Endothelial cell of umbilical vein (primary cell): Measurements from ENCODE around the gene SH3BP1. TPM values are rescaled to one million over a fixed set of nuclear protein-coding genes. Genes with fewer than 3 reads are reported as not detected.

Experiments used
- BruUV-seq: library from RNA; stranded (reverse); fragments of 400-500 nt; replicated peaks from 2 replicates; lab custom pipeline; 2021; lab: Mats Ljungman, UMichigan
- CTCF ChIA-PET: fragments of 300-600, 350-600 bp; sonication (Branson Sonifier 250); formaldehyde crosslinking; loops from one replicate; lab custom pipeline; 2021; ENCODE audit warnings: antibody characterized with exemption, inconsistent platforms; lab: Charles Lee
- POLR2A ChIA-PET: fragments of 300-600, 350-600 bp; sonication (Branson Sonifier 250); formaldehyde crosslinking; loops from one replicate; lab custom pipeline; 2021; ENCODE audit warnings: antibody characterized with exemption, inconsistent platforms; lab: Charles Lee
- DNase-seq: peaks from one replicate; pipeline ENCODE4 v3.0.0-alpha.2; 2011; ENCODE audit warnings: low read depth, low spot score
- FAIRE-seq: peaks from 2 replicates; lab custom pipeline; 2011; peaks lifted over from hg19 to GRCh38; lab: Jason Lieb, UNC
- H2AFZ ChIP-seq: 2 replicates; pipeline ENCODE4 v1.6.0; 2012; ENCODE audit warnings: low read depth, low read length, control low read depth, inconsistent platforms
- H3K27ac ChIP-seq: 2 replicates; pipeline ENCODE4 v1.5.1; 2011; ENCODE audit warnings: low read depth, mild to moderate bottlenecking, control low read depth, low read length, moderate library complexity; ENCODE audit not compliant: insufficient read depth
- H3K27me3 ChIP-seq, 2 experiments: 2 replicates each; pipeline versions ENCODE4 v1.6.0 to v1.6.1; 2011; ENCODE audit warnings: low read length in 2 of 2, mixed read lengths in 1 of 2; ENCODE audit not compliant: control insufficient read depth in 2 of 2, insufficient read depth in 2 of 2
- H3K36me3 ChIP-seq, 2 experiments: 2 replicates in 1 of 2; 3 replicates in 1 of 2; pipeline ENCODE4 v1.5.1; 2011; ENCODE audit warnings: low read length in 2 of 2, mild to moderate bottlenecking in 1 of 2, moderate library complexity in 1 of 2; ENCODE audit not compliant: control insufficient read depth in 2 of 2, insufficient read depth in 2 of 2; ENCODE audit errors: extremely low read depth in 1 of 2
- H3K4me1 ChIP-seq: 3 replicates; pipeline ENCODE4 v1.5.1; 2011; ENCODE audit warnings: mild to moderate bottlenecking, low read length; ENCODE audit not compliant: control insufficient read depth, insufficient read depth; ENCODE audit errors: extremely low read depth
- H3K4me2 ChIP-seq: 2 replicates; pipeline ENCODE4 v1.6.1; 2011; ENCODE audit warnings: low read length, control low read depth, mixed read lengths; ENCODE audit not compliant: insufficient read depth
- H3K4me3 ChIP-seq, 3 experiments: fragments of 200-600 bp in 1 of 3; sonication (generic), shearing (Covaris generic) in 1 of 3; replicated peaks in 1 of 3; 2 replicates each; pipeline ENCODE4 v1.5.1; 2011 to 2016; ENCODE audit warnings: control low read depth in 3 of 3, low read length in 3 of 3, mild to moderate bottlenecking in 2 of 3, inconsistent platforms in 1 of 3, low read depth in 1 of 3, moderate library complexity in 1 of 3; ENCODE audit not compliant: insufficient read depth in 1 of 3
- H3K79me2 ChIP-seq: 2 replicates; pipeline ENCODE4 v1.6.0; 2012; ENCODE audit warnings: low read length, inconsistent platforms; ENCODE audit not compliant: control insufficient read depth, insufficient read depth
- H3K9ac ChIP-seq: replicated peaks from 2 replicates; pipeline ENCODE3; 2011; ENCODE audit warnings: low read length, control low read depth; ENCODE audit not compliant: insufficient read depth; ENCODE audit errors: extremely low read depth
- H3K9me1 ChIP-seq: replicated peaks from 3 replicates; pipeline ENCODE4 v1.6.0; 2011; ENCODE audit warnings: mild to moderate bottlenecking, low read length; ENCODE audit not compliant: control insufficient read depth, insufficient read depth; ENCODE audit errors: extremely low read depth
- H3K9me3 ChIP-seq: replicated peaks from 2 replicates; pipeline ENCODE4 v1.5.1; 2012; ENCODE audit warnings: low read length, inconsistent platforms; ENCODE audit not compliant: control insufficient read depth, insufficient read depth
- H4K20me1 ChIP-seq: replicated peaks from 2 replicates; pipeline ENCODE3; 2011; ENCODE audit warnings: mild to moderate bottlenecking, low read length; ENCODE audit not compliant: control insufficient read depth, insufficient read depth; ENCODE audit errors: extremely low read depth
- EZH2 ChIP-seq: IDR thresholded peaks from 2 replicates; pipeline ENCODE4 v1.6.1; 2012; ENCODE audit warnings: borderline replicate concordance, low read depth, mild to moderate bottlenecking, moderate library complexity, low read length, inconsistent platforms; ENCODE audit not compliant: severe bottlenecking
- FOS ChIP-seq: IDR thresholded peaks from 2 replicates; pipeline ENCODE4 v1.6.1; 2011; ENCODE audit warnings: mild to moderate bottlenecking, low read length, moderate library complexity, borderline replicate concordance; ENCODE audit not compliant: insufficient read depth
- GATA2 ChIP-seq: IDR thresholded peaks from 2 replicates; pipeline ENCODE4 v1.7.0; 2011; ENCODE audit warnings: low read depth, mild to moderate bottlenecking, moderate library complexity, mixed read lengths, low read length; ENCODE audit not compliant: insufficient read length, insufficient read depth
- JUN ChIP-seq: IDR thresholded peaks from 2 replicates; pipeline ENCODE4 v1.6.1; 2011; ENCODE audit warnings: borderline replicate concordance, low read depth; ENCODE audit not compliant: insufficient read length, insufficient read depth
- MYC ChIP-seq: IDR thresholded peaks from one replicate; pipeline ENCODE4 v1.6.1; 2011; ENCODE audit warnings: mild to moderate bottlenecking, low read depth, low read length
- POLR2A ChIP-seq: IDR thresholded peaks from 2 replicates; pipeline ENCODE4 v1.6.1; 2012; ENCODE audit warnings: low read depth, mild to moderate bottlenecking, control low read depth, low read length
- POLR2AphosphoS5 ChIP-seq: IDR thresholded peaks from 2 replicates; pipeline ENCODE4 v1.6.1; 2012; ENCODE audit warnings: low read depth, mild to moderate bottlenecking, control low read depth, low read length, moderate library complexity; ENCODE audit not compliant: insufficient read depth
- dilution Hi-C: fragments of 300-500 bp; cut with MboI; formaldehyde crosslinking; loops from one replicate; pipeline ENCODE4 v1.15.0; 2019; ENCODE audit warnings: low sequenced_read_pairs; ENCODE audit not compliant: extremely low pct_ligation_motif_present
- intact Hi-C: fragments of 100-400 bp; cut with micrococcal nuclease; formaldehyde crosslinking; loops from one replicate; pipeline ENCODE4 v1.10.0; 2022
- polyA plus RNA-seq, 4 experiments: library from polyadenylated mRNA; depleted of rRNA in 3 of 4; stranded (reverse) in 3 of 4; unstranded in 1 of 4; fragments of >200 nt; gene quantifications; 2 replicates each; pipeline versions ENCODE4 v1.2.1 to v1.2.3, GENCODE V29; 2011 to 2012; ENCODE audit warnings: missing spikeins in 1 of 4
- total RNA-seq: library from RNA; stranded (reverse); gene quantifications from 2 replicates; pipeline ENCODE4 v1.2.3, GENCODE V29; 2021
- TF ChIP-seq, protein P1 (sequence below): IDR thresholded peaks from 2 replicates; pipeline ENCODE4 v1.6.1; 2011; ENCODE audit not compliant: insufficient read depth, insufficient read length
- TF ChIP-seq, protein P2 (sequence below), 2 donors: IDR thresholded peaks; 1 replicate in 1 of 2; 2 replicates in 1 of 2; pipeline ENCODE4 v1.5.1; 2011; ENCODE audit warnings: low read length in 2 of 2, mild to moderate bottlenecking in 2 of 2, moderate library complexity in 2 of 2, control low read depth in 1 of 2, inconsistent platforms in 1 of 2, low read depth in 1 of 2; ENCODE audit not compliant: insufficient read depth in 1 of 2; ENCODE audit errors: extremely low read depth in 1 of 2

Gene SH3BP1
- total and polyA plus RNA-seq, 2 donors (not counting 3 experiments of a cell fraction or from before 2014, with no cell fraction given), result 2.3 to 4.3 TPM

DNA sequence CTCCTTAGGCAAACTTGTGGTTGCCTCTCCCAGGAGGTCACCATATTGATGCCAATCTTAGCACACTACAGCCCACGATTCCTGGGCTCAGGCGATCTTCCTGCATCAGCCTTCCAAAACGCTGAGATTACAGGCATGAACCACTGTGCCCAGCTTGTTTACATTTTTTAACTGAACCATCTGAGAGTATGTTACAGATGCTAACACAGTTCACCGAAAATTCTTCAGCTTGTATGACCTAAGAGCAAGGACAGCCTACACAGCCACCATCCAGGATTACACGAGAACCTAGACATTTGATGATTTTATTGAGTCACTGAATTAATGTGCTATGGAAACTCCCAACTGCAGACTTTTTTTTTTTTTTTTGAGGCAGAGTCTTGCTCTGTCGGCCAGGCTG lies 30.1 kb downstream of the SH3BP1 start:
- intact Hi-C loops (no loop called here), dilution Hi-C loops (no loop called here)
- Histone ChIP-seq H3K27ac (no peak overlapping the region), H3K4me2 (no peak overlapping the region), H3K27me3 (no peaks in the 10 kb centered on the region), H3K36me3 (peaks cover 0 to 10% of the 10 kb centered on the region in 2 experiments), H3K9me1 (no peaks in the 10 kb centered on the region), H3K4me1 (no peaks in the 10 kb centered on the region), H2AFZ (no peak overlapping the region), H3K9ac (no peak overlapping the region), H3K79me2 (no peaks in the 10 kb centered on the region), H3K4me3 (no peak overlapping the region), H4K20me1 (no peaks in the 10 kb centered on the region), H3K9me3 (no peaks in the 10 kb centered on the region)
- no peak for DNase-seq
- BruUV-seq, result no TSS peak
- POLR2A ChIA-PET, result no interaction called here
- no peak for TF ChIP-seq EZH2
- TF ChIP-seq JUN, result no peak
- no peak for TF ChIP-seq POLR2AphosphoS5
- TF ChIP-seq, protein P1, sequence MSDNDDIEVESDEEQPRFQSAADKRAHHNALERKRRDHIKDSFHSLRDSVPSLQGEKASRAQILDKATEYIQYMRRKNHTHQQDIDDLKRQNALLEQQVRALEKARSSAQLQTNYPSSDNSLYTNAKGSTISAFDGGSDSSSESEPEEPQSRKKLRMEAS, result no peak
- TF ChIP-seq, protein P2, sequence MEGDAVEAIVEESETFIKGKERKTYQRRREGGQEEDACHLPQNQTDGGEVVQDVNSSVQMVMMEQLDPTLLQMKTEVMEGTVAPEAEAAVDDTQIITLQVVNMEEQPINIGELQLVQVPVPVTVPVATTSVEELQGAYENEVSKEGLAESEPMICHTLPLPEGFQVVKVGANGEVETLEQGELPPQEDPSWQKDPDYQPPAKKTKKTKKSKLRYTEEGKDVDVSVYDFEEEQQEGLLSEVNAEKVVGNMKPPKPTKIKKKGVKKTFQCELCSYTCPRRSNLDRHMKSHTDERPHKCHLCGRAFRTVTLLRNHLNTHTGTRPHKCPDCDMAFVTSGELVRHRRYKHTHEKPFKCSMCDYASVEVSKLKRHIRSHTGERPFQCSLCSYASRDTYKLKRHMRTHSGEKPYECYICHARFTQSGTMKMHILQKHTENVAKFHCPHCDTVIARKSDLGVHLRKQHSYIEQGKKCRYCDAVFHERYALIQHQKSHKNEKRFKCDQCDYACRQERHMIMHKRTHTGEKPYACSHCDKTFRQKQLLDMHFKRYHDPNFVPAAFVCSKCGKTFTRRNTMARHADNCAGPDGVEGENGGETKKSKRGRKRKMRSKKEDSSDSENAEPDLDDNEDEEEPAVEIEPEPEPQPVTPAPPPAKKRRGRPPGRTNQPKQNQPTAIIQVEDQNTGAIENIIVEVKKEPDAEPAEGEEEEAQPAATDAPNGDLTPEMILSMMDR (IDR thresholded peaks at IDR 0.05; ENCODE audit: extremely low read depth in 1 of 2, insufficient read depth in 1 of 2, low read depth in 1 of 2, low read length in 2 of 2), result no peak
- TF ChIP-seq POLR2A, result no peak
- no peak for TF ChIP-seq GATA2
- TF ChIP-seq MYC, result no peak
- no peak for TF ChIP-seq FOS
- CTCF ChIA-PET, result interaction anchor here (0.9 to 3.7 kb wide), 2 partner anchors 8 to 26 kb away, joined by 4 to 20 read pairs; no protein-coding TSS in a partner anchor
- no peak for FAIRE-seq
